NCI-H226 (cell line): ENCODE data around the gene ATOH7.
"Not testable (repeated sequence)": the region's sequence is repeated elsewhere in the genome, so short reads cannot be mapped to it uniquely, and the experiment has no call there.

Source experiments
- DNase-seq: peaks from one replicate; pipeline ENCODE4 v3.0.0-alpha.2; 2015

ATOH7 gene

DNA sequence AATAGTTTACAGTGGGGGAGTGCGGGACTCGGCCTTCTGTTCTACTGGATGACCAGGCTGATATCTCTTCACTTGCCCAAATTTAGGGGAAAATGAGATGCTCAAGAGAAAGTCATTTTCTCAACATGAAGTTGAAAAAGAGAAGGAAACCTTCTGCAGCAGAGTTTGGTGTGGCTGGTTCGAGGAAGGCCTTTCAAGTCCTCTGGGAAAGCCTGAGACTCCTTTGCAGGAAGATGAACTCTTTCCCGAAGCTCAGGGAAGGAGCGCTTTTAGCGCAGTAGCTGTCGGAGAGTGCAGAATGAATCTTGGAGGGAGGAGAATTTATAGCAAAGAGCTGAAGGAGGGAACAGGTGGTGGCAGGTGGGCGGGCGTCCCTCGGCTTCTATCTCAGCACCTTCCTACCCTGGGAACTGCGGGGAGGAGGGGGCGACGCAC is at the start of gene ATOH7:
Gene ATOH7, minus strand, starts transcription at position 297 of the 435 bp plus-strand sequence. CDS start 436 bp downstream, outside the sequence.
- DNase-seq, result no peak

DNA sequence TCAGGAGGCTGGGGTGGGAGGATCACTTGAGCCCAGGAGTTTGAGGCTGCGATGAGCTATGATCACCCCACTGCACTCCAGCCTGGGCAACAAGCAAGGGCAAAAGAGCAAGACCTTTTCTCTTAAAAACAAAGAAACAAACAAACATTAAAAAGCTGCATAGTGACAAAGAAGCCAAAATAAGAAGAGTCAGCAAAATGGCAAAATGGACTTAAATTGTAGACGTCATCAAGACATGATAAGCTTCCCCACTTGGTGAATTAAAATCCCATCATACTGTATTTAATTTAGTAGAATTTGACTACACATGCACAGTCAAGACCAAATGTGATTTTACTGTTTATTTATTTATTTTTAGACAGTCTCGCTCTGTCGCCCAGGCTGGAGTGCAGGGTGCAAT is 48.8 kb upstream of the ATOH7 start:
- DNase-seq, result no peak

DNA sequence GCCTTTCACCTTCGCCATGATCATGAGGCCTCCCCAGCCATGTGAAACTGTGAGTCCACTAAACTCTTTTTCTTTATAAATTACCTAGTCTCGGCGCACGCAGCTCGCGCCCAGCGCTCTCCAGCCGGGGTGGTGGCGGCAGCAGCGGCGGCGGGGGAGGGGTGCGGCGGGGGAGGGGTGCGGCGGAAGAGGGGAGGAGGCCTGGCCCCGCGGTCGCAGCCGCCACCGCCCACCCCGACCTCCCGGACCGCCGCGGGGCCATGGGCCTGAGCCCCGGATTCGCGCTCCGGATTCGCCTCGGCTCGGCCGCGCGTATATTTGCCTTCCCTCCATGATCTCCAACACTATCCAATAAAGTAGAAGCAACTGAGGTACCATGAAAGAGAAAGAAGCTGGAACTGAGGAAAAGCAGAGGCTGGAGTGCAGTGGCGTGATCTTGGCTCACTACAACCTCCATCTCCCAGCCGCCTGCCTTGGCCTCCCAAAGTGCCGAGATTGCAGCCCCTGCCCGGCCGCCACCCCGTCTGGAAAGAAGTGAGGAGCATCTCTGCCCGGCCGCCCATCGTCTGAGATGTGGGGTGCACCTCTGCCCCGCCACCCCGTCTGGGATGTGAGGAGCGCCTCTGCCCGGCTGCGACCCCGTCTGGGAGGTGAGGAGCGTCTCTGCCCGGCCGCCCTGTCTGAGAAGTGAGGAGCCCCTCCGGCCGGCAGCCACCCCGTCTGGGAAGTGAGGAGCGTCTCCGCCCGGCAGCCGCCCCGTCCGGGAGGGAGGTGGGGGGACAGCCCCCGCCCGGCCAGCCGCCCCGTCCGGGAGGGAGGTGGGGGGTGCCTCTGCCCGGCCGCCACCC is 47.2 kb upstream of the ATOH7 start:
- DNase-seq, result not testable (repeated sequence)

DNA sequence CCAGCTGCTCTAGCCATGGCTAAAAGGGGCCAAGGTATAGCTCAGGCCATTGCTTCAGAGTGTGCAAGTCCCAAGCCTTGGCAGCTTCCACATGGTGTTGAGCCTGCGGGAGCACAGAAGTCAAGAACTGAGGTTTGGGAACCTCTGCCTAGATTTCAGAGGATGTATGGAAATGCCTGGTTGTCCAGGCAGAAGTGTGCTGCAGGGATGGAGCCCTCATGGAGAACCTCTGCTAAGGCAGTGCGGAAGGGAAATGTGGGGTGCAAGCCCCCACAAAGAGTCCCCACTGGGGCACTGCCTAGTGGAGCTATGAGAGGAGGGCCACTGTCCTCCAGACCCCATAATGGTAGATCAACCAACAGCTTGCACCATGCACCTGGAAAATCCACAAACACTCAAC is 45.9 kb upstream of the ATOH7 start:
- not testable (repeated sequence) for DNase-seq

DNA sequence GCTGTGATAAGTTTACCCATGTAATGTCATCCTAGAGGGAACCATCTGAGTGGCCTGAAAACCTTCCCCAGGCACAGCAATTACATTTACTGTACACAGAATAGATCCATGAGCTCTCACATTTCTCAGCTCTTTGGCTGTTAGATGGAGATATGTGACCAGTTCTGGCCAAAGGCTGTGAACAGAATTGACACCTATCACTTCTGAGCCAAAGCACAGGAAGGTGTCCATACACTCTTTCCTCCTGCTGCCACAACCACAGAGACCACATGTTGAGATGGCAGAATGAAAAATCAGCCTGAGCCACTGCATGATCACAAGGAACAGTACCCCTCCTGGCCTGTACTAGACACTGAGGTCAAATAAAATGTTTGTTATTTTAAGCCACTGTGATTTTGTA is 44.3 kb upstream of the ATOH7 start:
- DNase-seq, result no peak

DNA sequence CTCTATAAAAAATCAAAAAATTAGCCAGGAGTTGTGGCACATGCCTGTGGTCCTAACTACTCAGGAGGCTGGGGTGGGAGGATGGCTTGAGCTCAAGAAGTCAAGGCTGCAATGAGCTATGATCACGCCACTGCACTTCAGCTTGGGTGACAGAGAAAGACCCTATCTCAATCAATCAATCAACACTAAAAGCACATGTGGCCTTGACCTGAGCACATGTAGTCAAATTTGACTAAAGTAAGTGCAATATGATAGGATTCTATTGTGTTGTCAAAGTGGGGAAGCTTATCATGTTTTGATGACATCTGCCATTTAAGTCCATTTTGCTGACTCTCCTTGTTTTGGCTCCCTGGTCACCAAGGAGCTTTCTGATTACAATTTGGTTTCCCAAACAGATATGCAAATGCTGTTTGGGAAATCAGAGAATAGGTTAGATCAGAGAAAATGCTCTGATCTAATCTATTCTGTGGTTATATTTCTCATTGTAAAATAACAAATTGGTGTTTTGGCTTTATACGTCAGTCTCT is 43.8 kb upstream of the ATOH7 start:
- no peak for DNase-seq

DNA sequence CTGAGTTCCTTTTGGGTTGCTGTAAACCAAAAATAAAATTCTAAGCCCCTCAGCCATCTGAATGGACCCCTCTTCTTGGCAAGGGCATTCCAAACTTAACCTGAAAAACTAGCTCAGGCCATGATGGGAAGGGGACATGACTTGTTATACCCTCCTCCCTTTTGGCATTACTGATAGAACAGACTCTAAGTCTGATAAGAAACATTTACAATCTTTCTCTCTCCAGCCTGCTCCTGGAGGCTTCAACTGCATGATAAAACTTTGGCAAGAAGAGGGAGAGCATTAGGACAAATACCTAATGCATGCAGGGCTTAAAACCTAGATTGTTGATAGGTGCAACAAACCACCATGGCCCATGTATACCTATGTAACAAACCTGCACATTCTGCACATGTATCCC is 40.9 kb upstream of the ATOH7 start:
- no peak for DNase-seq

DNA sequence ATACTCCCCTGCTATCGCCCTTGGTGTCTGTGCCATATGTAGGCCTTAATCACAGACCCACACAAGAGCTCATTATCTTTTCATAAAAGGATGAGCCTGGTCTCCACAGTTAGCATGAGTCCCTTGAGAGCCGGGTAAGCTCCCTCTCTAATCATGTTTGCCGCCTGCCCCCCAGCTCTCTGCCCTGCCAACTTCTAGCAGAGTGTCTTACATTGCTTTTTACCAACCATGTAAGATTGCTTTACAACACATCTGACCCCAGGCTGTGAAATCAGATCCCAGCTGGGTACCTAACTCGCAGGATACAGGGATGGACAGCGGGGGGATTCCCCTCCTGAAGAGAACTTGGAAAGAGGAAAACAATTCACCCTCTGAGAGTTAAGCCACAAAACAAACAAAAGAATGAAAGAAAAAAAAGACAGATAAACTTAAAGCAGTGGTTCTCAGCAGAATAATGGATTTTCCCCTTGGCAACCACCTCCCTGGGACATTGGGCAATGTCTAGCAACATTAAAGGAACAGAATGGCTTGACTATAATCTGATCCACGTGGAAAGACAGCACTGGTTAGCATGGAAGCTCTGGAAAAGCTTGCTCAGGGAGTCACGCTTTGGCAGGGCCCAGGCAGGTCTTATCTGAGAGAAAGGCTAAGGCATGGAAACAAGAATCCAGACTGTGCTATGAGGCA is 39.4 kb upstream of the ATOH7 start:
- no peak for DNase-seq

DNA sequence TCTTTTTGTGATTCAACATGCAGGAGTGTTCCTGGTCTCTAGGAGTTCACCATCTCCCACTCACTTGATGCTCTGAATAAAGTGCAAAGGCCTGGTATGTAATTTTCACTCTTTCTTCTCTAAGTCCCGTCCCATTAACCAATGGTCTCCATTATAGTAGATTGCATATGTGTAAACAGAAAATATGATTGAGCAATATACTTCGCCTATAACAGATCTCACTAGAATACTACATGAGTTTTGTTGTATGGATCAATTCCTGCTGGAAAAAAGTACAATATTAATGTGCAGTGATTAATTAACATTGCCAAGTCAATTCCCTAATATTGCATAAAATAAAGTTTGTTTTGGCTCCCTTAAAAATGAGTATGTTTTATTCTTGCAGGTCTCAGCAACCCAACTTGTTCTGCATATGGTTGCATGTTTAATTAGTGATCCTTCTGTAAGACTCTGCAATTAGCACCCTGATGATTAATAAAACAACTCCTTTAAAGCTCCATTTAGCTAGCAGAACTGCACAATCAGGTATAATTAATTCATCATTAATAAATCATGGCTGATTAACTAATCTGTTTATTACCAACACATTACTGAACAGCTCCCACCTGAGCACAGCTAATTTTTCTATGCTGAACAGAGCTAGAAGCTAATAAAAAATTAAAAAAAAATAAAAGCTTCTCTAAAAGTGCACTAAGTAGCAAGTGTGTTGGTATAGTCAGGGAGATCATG is 37.8 kb upstream of the ATOH7 start:
- DNase-seq, result no peak

DNA sequence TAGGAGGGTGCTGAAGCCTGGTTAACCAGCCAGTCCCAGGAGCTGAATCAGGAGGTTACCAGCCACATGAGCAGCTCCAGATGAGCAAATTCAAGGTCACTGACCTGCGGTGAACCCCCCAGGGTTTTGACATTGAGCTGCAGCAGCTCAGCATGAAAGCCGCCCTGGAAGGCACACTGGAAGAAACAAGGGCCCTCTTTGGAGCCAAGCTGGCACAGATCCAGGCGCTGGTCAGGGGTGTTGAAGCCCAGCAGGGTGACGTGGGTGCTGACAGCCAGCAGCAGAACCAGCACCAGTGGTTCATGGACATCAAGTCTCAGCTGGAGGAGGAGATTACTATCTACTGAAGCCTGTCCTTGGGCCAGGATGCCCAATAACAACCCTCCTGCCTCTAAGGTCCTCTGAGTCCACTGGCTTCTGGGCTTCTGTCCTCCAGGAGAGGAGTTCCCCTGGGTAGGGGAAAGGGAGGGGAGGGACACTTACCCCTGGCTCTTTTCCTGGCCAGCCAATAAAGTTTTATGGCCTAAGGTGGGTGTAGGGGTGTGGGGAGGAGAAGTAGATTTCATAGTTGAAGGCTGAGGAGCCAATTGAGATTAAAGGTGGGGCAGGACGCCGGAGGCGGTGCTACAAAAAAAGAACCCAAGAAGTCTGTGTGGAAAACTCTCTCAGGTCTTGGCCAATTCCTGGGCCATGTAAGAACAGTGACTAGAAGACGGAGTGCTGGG is 29.4 kb upstream of the ATOH7 start:
- no peak for DNase-seq

DNA sequence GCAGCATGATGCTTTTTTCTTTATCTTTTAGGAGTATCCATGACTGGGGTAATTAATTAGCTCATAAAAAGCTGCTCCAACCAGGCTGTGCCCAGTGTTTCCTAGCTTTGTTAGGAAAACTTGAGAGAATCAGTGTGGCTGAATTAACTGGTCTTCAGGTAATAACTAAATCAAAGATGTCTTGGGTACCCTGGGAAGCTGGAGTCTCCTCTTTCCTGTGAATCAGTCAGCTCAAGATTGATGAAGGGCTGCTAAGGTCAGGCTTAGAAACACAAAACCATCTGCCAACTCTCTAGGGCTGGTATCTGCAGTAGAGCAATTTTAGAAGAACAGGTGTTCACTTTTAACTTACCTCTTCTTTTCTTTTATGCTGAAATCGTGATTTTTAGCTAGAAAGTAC is 21.4 kb upstream of the ATOH7 start:
- DNase-seq, result no peak

DNA sequence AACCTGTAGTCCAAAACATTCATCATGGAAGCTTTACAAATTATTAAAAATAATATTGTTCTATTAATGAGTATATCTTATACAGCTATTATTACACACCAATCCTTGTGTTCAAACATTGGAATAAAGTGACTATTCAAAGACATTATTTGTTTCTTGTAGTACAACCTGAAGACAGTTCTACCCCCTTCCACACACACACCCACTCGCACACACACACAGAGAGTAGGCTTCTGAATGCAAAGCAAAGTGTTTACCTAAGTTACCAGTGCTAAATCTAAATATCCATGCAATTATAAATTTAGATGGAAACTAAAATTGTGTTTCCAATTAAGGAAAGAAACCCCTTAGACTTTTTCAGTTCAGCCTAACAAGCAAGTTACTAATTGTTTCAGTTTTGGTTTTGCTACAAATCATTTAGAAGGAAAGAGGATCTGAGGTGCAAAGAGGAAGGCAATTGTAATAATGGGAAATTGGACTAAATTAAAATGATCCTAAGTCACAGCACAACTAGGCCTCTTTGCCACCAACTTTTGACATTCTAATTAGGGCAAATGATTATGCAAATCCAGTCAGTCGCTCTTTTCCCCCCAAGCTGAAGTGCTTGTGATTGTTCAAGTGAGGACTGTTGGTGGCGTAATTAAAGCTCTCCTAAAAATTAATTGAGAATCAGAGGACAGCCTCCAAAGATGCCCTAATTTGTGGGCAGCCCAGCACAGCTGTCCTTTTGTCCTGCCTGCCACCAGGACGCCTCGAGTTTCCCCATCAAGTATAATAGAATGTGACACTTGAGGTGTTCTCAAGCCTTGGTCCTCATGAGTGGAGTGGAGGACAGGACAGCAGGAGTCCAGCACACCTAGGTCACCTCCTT is 19.9 kb upstream of the ATOH7 start:
- no peak for DNase-seq

DNA sequence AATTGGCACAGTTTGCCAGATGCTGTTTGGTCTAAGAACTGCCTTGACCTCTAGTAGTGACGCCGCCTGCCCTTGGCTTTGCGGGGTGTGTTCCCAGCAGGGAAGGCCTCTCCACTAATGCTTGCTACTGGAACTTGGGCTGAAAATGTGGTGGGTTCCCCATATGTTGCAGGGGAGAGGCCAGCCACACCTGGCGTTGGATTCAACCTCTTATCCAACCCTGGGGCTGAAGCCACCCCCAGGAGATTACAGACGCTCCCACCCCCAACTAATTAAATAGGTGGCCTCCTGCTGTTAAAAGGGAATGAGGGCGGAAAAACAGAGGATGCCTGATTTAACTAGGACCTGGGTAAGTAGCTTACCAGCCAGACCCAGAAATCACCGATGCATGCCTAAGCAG is 19.2 kb upstream of the ATOH7 start:
- no peak for DNase-seq

DNA sequence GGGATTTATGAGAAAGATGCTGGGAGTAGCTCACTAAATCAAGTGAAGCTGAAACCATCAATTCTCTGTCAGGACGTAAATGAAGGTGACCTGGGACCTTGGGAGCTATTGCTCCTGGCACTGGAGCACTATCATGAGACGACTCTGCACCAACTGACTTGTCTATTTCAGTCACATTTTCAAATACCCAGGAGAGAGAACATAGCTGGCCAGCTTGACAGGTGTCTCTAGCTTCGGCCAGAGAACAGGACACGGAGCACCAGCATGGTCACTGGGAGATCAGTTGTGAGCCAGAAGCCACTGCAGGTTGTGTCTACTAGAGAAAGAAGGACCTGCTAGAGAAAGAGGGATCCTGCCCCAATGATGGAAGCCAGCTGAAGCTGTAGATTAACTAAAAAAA is 17.4 kb upstream of the ATOH7 start:
- DNase-seq, result no peak

DNA sequence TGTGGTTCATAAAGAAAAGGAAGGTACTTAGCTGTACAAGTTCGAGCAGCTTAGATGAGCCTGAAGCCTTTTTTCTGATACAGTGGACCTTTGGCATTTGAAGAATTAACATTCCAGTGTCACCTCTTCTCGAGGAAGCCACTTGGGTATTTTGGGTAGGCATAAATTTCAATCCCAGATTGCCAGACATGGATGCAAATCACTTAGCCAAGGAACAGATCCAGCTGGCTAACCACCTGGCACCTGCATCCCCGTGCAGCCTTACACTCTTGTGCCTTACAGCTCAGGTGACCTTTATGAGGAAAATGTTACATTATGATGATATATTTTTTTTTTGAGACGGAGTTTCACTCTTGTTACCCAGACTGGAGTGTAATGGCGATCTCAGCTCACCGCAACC is 16.0 kb upstream of the ATOH7 start:
- DNase-seq, result no peak

DNA sequence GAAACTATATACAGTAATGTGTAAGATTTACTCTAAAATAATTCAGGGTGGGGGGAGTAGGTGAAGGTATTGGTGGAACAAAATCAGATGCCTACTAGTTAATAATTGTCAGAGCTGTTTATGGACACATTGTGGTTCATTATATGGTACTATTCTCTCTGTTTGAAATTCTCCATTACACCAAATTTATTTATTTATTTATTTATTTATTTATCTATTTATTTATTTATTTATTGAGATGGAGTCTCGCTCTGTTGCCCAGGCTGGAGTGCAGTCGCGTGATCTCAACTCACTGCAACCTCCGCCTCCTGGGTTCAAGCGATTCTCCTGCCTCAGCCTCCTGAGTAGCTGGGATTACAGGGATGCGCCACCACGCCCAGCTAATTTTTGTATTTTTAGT is 14.5 kb upstream of the ATOH7 start:
- not testable (repeated sequence) for DNase-seq

DNA sequence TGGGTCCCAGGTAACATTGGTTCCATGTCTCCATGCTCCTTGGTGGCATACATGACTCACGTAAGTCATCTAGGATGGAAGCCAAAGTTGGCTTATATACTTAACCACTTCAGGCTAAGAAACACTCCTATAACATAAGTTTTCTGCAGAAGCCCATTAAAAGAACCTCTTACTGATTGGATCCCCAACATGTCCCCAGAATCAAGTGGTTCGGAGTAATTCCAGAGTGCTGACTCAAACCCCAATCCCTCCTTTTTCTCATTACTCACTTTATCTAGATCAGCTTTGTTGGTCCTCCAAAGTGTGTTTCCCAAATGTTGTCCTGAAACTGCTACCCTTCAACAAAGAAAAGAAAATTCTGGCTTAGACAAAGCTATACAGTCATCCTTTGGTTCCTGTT is 10.1 kb upstream of the ATOH7 start:
- no peak for DNase-seq

DNA sequence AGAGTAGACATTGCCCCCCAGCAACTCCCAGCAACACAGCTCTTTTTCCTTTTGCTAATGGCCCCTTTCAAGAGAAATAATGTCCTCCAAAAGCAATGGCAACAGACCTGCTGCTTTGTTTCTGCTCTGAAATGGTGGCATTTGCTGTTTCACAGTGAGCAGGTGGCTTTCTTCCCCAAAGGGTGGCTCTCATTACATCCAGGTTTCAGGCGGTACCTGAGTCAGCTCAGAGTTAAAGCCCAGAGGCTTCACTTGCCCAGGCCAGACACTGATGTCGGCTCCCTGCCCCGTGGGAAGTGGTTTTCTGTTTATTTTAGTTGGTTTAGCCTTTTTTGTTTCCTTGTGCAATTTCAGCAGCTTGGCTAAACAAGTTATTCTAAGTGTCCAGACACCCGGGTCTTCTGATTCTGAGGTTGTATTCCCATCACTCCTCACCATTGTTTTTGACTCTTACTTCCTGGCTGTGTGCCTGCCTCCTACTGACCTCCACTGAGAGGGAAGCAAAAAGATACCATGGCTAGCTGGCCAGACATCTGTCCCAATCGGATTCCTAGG is 7.8 kb upstream of the ATOH7 start:
- DNase-seq, result no peak

DNA sequence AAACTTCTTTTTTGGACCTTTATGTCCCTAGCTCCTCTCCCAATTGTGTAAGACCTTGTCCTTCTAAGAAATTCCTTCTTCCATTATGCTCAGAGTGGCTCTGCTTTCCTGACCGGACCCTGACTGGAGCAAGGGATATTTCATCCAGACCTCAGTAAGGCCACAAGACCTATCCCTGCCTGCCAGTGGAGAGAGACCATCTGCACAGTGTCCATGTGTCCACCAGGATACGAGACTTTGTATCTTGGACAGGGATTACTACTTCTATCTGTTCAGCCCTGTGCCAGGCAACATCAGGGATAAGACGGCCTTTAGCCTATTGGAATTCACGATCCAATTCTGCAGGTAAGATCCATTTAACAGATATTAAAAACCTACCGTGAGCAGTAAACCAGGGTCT is 7.2 kb upstream of the ATOH7 start:
- DNase-seq, result no peak

DNA sequence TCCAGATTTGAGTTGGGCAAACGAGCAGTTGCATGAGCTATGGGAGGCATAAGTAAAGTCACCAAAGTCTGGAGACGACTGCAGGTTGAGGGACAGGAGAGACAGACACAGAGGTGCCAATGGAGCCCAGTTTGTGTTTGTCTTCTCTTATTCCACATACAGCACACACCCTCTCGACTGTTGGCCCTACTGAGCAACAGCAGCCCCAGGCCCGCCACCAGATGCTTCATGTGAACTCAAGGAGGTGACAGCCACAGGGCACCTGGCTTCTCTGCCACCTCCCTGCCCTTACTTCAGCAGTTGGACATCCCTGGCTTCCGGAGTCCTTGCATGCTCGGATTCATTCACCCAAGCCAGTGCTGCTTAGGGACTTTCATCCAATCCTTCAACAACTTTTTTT is 6.5 kb upstream of the ATOH7 start:
- no peak for DNase-seq

DNA sequence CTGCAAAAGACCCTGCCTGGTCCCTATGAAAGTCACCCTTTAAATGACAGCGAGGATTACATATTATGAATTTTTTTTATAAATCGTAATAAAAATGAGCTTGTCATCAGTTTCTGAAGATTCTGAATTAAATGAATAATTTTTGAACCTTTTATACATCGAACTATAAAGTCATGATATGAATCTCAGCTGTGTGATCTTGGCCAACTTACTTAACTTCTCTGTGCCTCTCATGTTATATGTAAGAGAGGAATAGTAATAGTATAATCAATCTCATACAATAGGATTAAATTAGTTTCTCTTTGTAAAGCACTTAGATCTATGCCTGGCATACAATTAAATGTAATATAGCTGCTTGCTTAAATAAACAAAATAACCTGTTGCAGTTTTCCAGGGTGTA is 5.3 kb upstream of the ATOH7 start:
- DNase-seq, result no peak
